GM21576 (cell line): ENCODE results near the gene DUS4L.

Experiments used
- ATAC-seq: cut with Tn5 transposase; IDR thresholded peaks from one replicate; pipeline ENCODE4 v1.9.1; 2021; ENCODE audit warnings: mild to moderate bottlenecking, moderate library complexity; ENCODE audit not compliant: unreplicated experiment

Gene DUS4L

DNA sequence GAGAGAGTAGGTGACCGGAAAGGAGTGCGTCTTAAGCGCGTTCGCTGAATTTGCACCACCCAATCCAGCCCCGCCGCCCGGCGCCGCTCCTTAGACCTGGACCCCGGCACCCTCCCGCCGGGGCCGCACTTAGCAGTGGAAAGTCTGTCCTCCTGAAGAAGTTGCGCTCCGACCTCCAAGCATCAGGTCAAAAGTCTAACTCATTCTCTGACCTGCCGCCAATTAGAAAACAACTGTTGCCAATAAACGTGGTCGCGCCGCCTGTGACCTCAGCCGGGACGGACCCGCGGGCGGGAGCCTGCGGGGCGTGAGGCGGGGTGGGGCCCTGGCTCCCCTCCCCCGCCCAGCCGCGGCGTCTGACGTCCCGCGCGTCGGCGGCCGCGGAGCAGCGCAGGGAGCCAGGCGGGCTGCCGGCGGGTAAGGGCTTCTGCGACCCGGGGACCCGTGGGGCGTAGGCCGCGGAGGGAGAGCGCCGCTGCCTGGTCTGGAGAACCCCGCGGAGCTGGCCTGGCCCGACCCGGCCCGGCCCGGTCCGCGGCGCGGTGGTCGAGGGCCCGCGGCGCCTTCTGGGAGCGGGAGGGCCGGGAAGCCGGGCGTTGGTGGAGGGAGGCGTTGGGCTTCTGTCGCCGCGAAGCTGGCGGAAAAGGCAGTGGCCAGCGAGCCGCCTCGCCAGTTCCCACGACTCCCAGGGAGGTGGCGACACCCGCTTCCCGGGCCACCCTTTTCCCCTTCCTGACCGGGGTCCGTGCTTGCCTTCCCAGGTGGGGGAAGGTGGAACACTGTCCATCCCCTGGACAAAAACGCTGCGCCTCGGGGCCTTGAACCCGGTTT is 16.3 kb downstream of the DUS4L start, which contains the start of gene BCAP29:
TSS of gene BCAP29 (plus strand) at position 362 of the 831 bp plus-strand sequence. CDS start 527 bp downstream, outside the sequence.
- ATAC-seq = peak; percentile 88

DNA sequence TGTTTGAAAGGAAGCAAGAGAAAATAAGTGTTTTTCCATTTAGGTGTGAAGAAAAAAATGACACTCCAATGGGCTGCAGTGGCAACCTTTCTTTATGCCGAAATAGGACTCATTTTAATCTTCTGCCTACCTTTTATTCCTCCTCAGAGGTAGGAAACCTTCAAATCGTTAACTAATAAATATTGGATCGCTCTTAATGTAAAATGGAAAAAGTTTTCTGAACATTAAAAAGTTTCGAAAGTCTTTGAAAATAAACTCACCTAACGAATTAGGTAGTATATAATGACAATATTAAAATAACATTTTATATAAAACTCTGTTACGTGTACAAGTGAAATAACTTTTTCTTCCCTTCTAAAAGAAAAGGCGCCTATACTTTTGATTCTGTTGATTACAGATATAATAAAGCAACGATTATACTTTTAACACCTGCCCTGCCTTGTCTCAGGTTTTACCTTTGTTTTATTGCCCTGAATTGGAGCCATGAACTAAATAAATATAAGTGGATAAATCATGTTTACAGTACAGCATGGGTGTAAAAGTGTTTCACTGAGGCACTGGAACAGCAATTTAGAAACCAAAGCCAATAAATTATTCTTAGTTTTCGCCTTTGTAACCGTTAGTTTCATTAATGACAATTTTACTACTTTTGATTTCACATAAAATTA is 17.1 kb downstream of the DUS4L start:
- ATAC-seq = no peak

DNA sequence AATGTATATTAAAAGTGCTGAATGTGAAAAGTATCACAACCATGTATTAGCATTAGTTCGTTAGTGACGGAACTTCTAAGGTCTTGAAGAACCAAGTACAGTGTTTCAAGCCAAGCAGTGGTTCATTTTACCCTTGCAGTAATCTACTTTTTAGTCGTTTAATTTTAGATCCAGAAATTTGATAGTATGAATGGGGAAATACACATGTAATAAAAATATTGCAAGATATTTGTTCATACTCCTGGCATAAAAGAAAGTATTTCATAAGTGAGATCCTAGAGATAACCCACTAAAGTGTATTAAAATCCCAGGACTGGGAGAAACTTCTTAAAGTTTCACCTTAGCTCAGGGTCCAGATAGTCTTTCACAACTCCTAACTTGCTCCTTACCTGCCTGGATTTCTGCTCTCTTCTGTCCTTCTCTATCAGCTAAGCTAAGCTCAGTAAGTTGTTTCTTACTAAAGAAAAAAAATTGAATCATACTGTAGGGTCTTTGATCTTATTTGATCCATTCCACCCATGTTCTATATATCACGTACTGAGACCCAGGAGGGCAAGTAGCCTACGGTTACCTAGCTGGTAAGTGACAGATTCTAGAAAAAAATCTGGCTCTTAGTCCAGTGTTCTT is 17.7 kb downstream of the DUS4L start:
- ATAC-seq = no peak

DNA sequence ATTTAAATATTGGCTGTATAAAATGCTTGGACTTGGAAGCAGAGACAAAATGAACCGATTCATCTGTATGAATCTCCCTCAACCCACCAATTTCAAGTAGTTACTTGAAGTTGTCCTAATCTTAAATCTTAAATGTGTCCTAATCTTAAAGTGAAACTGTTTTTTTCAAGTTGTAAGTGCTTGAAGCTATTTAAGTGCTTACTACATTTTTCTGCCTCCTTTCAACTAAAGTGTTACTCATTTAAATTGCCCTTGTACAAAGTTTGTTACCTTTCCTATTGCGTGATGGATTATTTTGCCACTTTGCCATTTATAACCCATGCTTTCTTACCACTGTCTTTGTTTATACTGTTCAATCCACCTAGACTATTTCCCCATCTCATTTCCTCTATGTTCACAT is 19.1 kb downstream of the DUS4L start:
- ATAC-seq = no peak

DNA sequence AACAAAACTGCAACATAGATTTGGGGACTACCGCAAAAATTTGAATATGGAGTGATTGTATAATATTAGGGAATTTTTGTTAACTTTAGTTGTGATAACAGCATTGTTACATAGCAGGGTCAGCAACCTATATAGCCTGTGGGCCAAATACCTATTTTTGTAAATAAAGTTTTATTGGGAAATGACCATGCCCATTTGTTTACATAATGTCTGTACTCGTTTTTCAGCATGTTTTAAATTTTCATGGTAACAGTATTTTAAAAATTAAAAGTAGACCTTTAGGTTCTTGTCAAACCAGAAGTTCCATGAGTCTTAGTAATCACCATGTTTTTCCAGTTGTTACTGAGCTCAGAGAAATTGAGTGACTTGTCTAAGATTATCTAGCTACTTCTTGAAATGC is 20.9 kb downstream of the DUS4L start:
- ATAC-seq = no peak

DNA sequence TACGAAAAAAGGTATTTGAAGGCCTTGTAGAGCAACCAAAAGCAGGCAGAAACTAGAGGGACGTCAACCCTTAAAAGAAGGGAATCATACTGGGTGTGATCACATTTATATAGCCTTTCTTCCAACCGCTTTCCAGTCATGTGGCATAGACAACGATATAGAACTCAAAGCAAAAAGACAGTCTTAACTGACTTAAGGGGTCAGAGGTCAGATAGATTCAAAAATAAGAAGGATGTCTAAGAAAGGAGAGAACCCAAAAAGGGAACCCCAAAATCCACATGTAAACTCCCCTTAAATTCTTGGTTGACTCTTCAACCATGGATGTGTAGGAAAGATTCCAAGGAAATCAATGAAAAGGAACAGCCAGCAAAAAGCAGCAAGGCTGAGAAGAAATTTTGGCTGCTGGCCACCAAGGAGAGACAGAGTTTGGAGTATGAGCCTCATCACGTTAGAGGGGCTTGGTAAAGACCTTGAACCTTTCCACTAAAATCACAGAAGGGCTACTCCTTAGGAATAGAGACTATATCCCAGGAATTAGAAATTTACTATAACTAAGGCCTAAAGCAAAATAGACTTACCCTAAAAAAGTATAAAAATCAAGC is 24.9 kb downstream of the DUS4L start:
- ATAC-seq = no peak

DNA sequence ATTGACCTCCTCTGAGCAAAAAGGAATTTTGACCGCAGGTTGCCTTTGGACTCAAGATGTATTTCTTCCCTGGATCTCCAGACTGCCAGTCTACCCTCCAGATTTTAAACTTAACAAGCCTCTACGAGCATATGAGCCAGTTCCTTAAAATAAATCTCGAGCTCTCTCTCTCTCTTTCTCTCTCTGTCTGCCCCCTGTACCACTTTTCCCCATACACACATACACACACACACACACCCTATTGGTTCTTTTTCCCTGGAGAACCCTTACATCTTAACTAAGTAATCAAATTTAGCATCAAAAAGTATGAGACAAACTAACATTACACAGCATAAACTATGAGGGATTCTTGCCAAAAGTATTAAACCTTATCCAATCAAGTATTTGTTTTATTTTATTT is 27.6 kb downstream of the DUS4L start:
- no peak for ATAC-seq

DNA sequence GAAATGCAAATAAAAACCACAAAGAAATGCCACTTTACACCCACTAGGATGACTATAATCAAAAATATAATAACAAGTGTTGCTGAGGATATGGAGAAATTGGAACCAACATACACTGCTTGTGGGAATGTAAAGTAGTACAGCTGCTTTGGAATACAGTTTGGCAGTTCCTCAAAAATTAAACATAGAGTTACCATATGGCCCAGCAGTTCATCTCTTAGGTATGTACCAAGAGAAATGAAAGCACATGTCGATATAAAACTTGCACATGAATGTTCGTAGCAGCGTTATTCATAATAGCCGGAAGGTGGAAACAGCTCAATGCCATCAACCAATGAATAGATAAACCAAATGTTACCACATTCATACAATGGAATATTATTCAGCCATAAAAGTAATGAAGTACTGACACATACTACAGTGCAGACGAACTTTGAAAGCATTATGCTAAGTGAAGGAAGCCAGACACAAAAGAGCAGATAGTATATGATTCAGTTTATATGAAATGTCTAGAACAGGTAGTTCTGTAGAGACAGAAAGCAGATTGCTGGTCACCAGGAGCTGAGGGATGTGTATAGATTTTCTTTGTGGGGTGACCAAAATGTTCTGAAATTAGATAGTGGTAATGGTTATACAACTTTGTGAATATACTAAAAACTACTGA is 28.7 kb downstream of the DUS4L start:
- no peak for ATAC-seq

DNA sequence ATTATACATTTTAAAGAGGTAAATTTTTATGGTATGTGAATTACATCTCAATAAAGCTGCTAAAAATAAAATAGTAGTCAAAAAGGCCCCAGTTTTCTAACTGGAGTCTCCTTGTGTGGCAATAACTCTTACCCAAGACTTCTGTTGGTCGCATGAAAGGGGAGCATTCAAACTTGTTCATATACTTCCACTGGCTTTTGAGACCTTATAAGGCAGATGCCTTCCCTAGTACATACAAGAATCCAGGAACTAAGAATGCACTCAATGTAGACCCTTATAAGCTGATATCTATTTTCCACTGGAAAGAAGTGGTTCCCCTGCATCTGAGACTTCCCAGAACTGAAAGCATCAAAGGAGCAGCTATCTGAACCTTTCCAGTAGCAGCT is 29.2 kb downstream of the DUS4L start:
- no peak for ATAC-seq

DNA sequence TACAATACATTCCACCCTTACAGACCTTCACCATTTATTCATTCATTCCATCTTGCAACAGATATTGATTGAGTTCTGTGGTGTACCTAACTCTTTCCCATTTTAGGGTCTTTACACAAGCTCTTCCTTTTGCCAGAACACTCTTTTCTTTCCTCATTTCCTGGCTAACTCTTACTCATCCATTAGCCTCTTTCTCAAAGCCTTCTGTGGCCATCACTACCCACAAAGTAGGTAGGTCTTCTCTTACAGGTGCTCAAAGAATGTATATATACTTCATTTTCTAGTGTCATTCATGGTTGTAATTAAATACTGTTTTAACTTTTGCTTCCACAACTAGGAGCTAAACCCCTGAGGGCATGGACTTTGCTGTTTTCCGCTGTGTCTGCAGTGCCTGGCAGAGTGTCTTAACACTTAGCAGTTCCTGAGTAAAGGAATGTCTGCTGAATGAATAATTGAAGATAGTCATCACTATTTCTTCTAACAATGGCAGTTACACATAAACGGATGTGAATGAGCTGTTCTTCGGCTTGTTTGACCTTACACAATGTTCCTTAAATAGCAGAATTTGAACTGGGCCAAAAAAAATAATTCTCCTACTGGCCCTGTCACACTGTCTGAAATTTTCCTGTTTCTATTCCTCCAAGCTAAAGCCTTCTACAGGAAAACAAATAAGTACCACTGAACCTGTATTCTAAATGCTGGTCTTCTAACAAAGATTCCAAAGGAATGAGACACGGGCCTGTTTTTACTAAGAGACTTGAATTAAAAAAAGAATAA is 31.4 kb downstream of the DUS4L start:
- ATAC-seq = no peak

DNA sequence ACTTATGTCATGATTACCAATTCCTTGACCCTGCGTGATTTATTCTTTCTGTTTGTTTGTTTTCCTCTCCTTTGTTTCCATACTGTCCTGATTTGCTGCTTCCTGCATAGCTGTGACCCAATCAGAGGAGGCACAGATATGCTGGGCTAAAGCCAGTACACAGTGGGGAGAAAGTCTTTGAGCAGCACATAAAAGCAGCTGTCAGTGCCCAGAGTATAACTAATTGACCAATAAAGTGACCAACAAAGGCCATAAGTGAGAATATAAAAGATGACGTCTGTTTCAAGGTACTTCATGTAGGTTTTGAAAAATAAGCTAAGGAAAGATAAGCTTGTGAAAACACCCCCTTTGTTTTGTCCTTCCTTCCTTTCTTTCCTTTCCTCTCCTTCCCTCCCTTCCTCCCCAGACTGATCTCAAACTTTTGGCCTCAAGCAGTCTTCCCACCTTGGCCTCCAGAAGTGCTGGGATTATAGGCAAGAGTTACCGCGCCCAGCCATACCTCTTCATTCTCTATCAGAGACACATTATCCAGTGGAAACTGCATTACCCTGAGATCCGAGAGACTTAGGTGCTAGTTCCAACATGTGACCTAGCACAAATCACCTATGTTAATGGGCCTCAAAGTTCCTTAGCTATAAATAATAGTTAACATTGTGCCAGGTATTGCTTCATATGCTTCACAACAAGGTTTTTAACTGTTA is 33.3 kb downstream of the DUS4L start:
- no peak for ATAC-seq

DNA sequence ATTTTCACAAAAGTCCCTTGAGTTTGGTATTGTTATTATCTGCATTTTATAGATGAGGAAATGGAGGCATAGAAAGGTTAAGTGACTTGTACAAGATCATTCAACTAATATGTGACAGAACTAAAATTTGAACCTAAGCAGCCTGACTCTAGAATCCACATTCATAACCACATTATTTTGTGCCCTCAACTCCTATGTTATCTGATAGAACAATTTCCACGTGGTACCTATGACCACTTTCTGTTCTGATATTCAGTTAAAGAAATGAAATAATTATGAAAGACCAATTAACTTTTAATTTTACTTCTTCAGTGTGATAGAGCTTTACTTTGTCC is 33.8 kb downstream of the DUS4L start:
- ATAC-seq = no peak

DNA sequence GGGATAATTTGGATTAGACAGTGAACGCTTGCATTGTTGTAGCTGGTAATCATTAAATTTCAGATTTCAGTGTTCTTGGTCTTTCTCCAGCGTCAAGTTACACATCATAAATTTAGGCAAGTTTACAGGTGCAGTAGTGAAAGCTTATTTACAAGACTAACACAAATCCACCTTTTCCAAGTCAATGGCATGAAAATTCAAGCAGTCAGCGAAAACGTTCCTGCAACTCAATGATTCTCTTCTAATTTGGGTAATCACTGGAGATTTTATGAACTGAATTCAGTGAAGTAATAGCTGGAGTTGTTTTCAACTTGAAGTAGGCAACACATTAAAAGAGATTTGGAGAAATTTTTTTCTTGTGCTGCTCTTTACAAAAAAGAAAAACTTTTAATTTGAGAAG is 34.2 kb downstream of the DUS4L start:
- no peak for ATAC-seq

DNA sequence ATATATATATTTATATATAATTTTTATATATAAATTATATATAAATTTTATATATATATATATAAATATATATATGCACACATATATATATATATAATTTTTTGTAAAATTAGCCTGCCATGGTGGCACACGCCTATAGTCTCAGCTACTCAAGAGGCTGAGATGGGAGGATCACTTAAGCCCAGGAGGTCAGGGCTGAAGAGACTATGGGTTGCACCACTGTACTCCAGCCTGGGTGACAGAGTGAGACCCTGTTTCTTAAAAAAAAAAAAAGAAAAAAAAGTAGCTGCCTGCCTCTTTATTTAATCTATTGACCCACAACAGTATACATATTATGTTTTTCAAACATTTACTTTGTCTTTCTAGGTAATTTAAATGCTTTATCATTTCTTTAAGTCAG is 35.5 kb downstream of the DUS4L start:
- no peak for ATAC-seq

DNA sequence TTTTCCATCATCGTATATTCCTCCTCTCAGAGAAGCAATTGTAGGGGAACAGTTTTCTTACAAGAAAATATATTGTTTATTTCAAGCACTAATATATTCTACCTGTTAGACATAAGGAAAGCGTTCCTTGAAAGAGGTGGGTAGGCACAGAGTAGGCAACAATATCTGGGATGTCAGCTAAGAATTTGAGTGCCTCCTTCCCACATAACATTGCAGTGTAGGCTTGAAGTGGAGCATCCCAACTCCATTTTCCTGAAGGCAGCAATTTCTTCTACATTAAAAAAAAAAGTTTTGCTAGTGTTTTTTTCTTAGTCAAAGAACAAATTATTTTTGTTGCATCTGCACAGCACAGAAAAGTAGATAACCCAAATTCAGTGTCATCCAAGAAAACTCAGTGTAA is 37.0 kb downstream of the DUS4L start:
- ATAC-seq = no peak

DNA sequence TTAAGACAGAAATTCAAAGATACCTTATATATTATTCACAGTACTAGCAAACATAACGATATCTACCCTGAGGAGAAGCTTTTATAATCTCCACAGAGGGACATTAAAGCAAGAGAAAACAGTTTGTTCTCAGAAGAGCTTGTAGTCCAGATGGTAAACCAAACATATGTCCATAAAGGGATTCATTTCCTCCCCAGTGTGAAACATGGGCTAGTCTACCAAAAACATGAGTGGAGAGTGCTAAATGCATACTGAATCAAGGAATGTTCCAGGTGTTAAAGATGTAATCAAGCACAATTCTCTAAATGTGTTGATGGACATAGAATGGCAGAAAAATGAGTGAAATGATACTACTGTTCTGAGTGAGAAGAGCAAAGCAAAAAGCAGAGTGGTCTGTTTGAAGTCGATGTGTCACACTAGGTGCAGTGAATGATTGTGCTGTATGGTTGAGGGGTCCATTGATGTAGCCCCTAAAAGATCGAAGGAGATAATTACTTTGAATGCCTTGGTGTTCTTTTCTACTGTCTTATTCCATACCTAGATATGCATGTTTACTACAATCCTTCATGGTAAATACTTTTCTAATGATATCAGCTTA is 41.5 kb downstream of the DUS4L start:
- no peak for ATAC-seq

DNA sequence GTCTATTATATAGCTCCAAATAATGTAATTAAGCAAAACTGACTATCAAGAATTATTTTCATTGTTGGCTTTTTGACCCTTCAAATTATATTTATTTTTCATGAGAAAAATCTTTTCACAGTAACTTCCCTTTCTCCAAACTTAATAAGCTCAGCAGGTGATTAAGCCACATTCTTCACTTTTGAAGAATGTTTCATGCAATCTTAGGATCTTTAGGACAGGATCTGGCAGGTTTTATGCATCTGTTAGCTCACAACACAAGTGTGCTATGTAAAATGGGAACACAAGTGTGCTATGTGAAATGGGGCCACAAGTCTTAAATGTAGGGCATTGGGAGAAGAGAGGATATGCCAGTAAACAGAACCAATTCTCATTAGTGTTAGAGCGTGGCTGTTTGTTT is 42.5 kb downstream of the DUS4L start:
- ATAC-seq = no peak

DNA sequence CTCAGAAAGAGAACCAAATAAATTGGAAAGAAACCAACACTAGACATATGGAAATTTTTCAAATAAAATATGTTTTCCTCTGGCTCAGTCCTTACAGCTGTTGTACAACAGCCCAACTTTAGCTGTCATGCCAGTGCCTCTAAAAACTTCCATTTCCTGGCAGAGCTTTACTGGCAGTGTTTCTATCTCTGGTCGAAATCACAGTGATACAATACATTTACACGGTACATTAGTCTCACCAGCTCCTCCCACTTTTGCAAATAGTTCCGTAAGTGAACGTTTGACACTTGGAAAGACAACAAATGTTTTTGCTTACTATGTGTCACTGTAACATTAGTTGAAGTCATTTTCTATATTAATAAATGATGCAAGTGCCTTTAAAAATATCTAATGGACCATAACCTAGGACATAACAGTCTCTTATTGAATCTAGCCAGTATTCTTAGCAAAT is 46.1 kb downstream of the DUS4L start:
- no peak for ATAC-seq

DNA sequence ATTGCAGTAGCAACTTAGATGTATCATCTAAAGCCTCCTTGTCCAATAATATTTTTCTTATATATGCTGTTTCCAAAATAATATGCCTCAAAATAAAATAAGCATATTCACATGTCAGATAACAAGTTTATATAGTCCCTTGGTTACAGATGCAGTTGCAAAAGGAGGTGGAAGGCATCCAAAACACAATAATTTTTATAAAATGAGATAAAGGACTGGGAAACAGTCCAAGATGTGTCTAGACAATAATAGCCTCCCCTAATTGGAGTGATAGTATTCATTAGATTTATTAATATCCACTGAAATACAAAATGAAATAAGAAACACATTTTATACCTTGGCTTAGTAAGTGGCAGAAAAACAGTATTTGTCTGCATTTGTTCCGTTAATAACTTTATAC is 46.6 kb downstream of the DUS4L start:
- ATAC-seq = no peak
